ENCODE results near the gene MRTFB.

DNA sequence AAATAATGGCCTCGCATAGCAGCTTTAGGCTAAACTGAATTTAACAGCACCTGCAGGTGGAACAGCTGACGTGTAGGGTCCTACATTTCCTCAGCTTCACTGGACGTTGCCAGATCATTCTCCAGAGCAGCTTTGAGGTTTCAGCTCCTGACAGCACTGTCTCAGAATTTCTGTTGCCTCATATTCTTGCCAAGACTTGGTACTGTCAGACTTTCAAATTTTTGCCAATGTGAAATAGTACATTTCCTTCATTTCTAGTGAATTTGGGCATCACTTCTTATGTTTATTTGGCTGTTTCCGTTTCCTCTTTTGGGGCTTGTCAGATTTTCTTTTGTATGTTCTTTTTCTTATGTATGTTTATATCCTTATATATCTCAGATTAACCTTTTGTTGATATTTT lies 48.7 kb downstream of the MRTFB start:
- TF ChIP-seq, protein P1, sequence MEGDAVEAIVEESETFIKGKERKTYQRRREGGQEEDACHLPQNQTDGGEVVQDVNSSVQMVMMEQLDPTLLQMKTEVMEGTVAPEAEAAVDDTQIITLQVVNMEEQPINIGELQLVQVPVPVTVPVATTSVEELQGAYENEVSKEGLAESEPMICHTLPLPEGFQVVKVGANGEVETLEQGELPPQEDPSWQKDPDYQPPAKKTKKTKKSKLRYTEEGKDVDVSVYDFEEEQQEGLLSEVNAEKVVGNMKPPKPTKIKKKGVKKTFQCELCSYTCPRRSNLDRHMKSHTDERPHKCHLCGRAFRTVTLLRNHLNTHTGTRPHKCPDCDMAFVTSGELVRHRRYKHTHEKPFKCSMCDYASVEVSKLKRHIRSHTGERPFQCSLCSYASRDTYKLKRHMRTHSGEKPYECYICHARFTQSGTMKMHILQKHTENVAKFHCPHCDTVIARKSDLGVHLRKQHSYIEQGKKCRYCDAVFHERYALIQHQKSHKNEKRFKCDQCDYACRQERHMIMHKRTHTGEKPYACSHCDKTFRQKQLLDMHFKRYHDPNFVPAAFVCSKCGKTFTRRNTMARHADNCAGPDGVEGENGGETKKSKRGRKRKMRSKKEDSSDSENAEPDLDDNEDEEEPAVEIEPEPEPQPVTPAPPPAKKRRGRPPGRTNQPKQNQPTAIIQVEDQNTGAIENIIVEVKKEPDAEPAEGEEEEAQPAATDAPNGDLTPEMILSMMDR (IDR thresholded peaks at IDR 0.05), result no peak
- no peak for TF ChIP-seq POLR2AphosphoS5 (IDR thresholded peaks at IDR 0.05; ENCODE audit: low read depth, low read length)
- TF ChIP-seq, protein P2, sequence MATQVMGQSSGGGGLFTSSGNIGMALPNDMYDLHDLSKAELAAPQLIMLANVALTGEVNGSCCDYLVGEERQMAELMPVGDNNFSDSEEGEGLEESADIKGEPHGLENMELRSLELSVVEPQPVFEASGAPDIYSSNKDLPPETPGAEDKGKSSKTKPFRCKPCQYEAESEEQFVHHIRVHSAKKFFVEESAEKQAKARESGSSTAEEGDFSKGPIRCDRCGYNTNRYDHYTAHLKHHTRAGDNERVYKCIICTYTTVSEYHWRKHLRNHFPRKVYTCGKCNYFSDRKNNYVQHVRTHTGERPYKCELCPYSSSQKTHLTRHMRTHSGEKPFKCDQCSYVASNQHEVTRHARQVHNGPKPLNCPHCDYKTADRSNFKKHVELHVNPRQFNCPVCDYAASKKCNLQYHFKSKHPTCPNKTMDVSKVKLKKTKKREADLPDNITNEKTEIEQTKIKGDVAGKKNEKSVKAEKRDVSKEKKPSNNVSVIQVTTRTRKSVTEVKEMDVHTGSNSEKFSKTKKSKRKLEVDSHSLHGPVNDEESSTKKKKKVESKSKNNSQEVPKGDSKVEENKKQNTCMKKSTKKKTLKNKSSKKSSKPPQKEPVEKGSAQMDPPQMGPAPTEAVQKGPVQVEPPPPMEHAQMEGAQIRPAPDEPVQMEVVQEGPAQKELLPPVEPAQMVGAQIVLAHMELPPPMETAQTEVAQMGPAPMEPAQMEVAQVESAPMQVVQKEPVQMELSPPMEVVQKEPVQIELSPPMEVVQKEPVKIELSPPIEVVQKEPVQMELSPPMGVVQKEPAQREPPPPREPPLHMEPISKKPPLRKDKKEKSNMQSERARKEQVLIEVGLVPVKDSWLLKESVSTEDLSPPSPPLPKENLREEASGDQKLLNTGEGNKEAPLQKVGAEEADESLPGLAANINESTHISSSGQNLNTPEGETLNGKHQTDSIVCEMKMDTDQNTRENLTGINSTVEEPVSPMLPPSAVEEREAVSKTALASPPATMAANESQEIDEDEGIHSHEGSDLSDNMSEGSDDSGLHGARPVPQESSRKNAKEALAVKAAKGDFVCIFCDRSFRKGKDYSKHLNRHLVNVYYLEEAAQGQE (IDR thresholded peaks at IDR 0.05; ENCODE audit: insufficient read depth in 1 of 2, low read depth in 2 of 2, low read length in 1 of 2), result no peak
- TF ChIP-seq SIN3A (IDR thresholded peaks at IDR 0.05; ENCODE audit: borderline replicate concordance, insufficient read depth, low read depth, low read length), result no peak
- TF ChIP-seq TCF7L2 (IDR thresholded peaks at IDR 0.05; ENCODE audit: low read depth, low read length), result no peak
